ENCODE data around the gene HTR2A. TPM values are rescaled to one million over a fixed set of nuclear protein-coding genes. Genes with fewer than 3 reads are reported as not detected.

HTR2A gene
- total and polyA plus RNA-seq, 3 donors from 2014 or later: 0.74 to 1.4 (median 1.0) TPM

GRCh38 chr13:46858163-46858562 lies 38.7 kb downstream of the HTR2A start:
- intact Hi-C loops (cut with DNase I; ENCODE audit: low total_unique reads): no loop called here
- TF ChIP-seq POLR2A (IDR thresholded peaks at IDR 0.05) (no peak), CTCF (IDR thresholded peaks at IDR 0.05) (no peak)
- Histone ChIP-seq H3K9me3 (no peaks in the 10 kb centered on the region), H3K4me1 (no peaks in the 10 kb centered on the region), H3K4me3 (no peak overlapping the region), H3K27me3 (no peaks in the 10 kb centered on the region), H3K27ac (no peak overlapping the region), H3K36me3 (ENCODE audit: low read depth, missing control alignments) (no peaks in the 10 kb centered on the region)
- no peak for DNase-seq
- 81 to 85% methylated on average over 3 of the region's 3 CpGs for WGBS, 2 donors

GRCh38 chr13:46855664-46856063 lies 41.2 kb downstream of the HTR2A start:
- Histone ChIP-seq H3K27ac (no peak overlapping the region), H3K4me3 (no peak overlapping the region), H3K9me3 (no peaks in the 10 kb centered on the region), H3K36me3 (ENCODE audit: low read depth, missing control alignments) (no peaks in the 10 kb centered on the region), H3K4me1 (no peaks in the 10 kb centered on the region), H3K27me3 (no peaks in the 10 kb centered on the region)
- intact Hi-C loops (cut with DNase I; ENCODE audit: low total_unique reads): no loop called here
- TF ChIP-seq CTCF (IDR thresholded peaks at IDR 0.05) (no peak), POLR2A (IDR thresholded peaks at IDR 0.05) (no peak)
- no peak for DNase-seq
- 91 to 97% methylated on average over 3 of the region's 3 CpGs for WGBS, 2 donors

GRCh38 chr13:46855166-46855565 lies 41.7 kb downstream of the HTR2A start:
- Histone ChIP-seq H3K36me3 (ENCODE audit: low read depth, missing control alignments) (no peaks in the 10 kb centered on the region), H3K27me3 (no peaks in the 10 kb centered on the region), H3K9me3 (no peaks in the 10 kb centered on the region), H3K4me3 (no peak overlapping the region), H3K4me1 (no peaks in the 10 kb centered on the region), H3K27ac (no peak overlapping the region)
- 72 to 81% methylated on average over 2 of the region's 2 CpGs for WGBS, 2 donors
- DNase-seq: no peak
- intact Hi-C loops (cut with DNase I; ENCODE audit: low total_unique reads): no loop called here
- TF ChIP-seq CTCF (IDR thresholded peaks at IDR 0.05) (no peak), POLR2A (IDR thresholded peaks at IDR 0.05) (no peak)

GRCh38 chr13:46852168-46852567 lies 44.7 kb downstream of the HTR2A start:
- H3K9me3 ChIP-seq: no peaks in the 10 kb centered on the region
- no peaks in the 10 kb centered on the region for H3K4me1 ChIP-seq
- H3K36me3 ChIP-seq (ENCODE audit: low read depth, missing control alignments): no peaks in the 10 kb centered on the region
- intact Hi-C loops (cut with DNase I; ENCODE audit: low total_unique reads): no loop called here
- H3K4me3 ChIP-seq: no peak overlapping the region
- H3K27me3 ChIP-seq: no peaks in the 10 kb centered on the region
- DNase-seq: no peak
- TF ChIP-seq CTCF (IDR thresholded peaks at IDR 0.05) (no peak), POLR2A (IDR thresholded peaks at IDR 0.05) (no peak)
- no peak overlapping the region for H3K27ac ChIP-seq
- WGBS, 2 donors: 92 to 97% methylated on average over 10 of the region's 10 CpGs

GRCh38 chr13:46850214-46850613 lies 46.6 kb downstream of the HTR2A start:
- intact Hi-C loops (cut with DNase I; ENCODE audit: low total_unique reads): no loop called here
- DNase-seq: no peak
- no peak overlapping the region for H3K27ac ChIP-seq
- no peaks in the 10 kb centered on the region for H3K36me3 ChIP-seq (ENCODE audit: low read depth, missing control alignments)
- H3K4me1 ChIP-seq: no peaks in the 10 kb centered on the region
- H3K4me3 ChIP-seq: no peak overlapping the region
- WGBS, 2 donors: 87 to 96% methylated on average over 1 of the region's 1 CpG
- H3K9me3 ChIP-seq: no peaks in the 10 kb centered on the region
- TF ChIP-seq POLR2A (IDR thresholded peaks at IDR 0.05): no peak
- no peak for TF ChIP-seq CTCF (IDR thresholded peaks at IDR 0.05)
- no peaks in the 10 kb centered on the region for H3K27me3 ChIP-seq

Data from testis (tissue), 3 donors.